ENCODE results near the gene VPS16.

- TF ChIP-seq POLR2A (IDR thresholded peaks at IDR 0.05) (no peak), CTCF (IDR thresholded peaks at IDR 0.05) (no peak)
Observed at GRCh38 chr20:2899243-2899642, 58.7 kb downstream of the VPS16 start.
